Thoracic aorta (tissue), 2 donors: ENCODE measurements around the gene ZBTB5. TPM values are rescaled to one million over a fixed set of nuclear protein-coding genes. Genes with fewer than 3 reads are reported as not detected.

Source experiments
- ATAC-seq: fragments of 150-250 bp; one replicate; pipeline ENCODE4 v1.8.0; 2017; ENCODE audit warnings: low read depth; ENCODE audit not compliant: insufficient number of reproducible peaks, low FRiP score
- DNase-seq: peaks from one replicate; pipeline ENCODE4 v3.0.0-alpha.2; 2020; ENCODE audit warnings: low spot score
- H3K27ac ChIP-seq, 2 donors: fragments of 200-600 bp; sonication (generic); 1 replicate in 1 of 2; 2 replicates in 1 of 2; pipeline ENCODE4 v1.5.1; 2016; ENCODE audit warnings: mild to moderate bottlenecking in 2 of 2, moderate library complexity in 2 of 2
- H3K27me3 ChIP-seq: fragments of 200-600 bp; sonication (generic); replicated peaks from 2 replicates; pipeline ENCODE4 v1.6.0; 2016; ENCODE audit warnings: mild to moderate bottlenecking; ENCODE audit not compliant: insufficient read depth
- H3K36me3 ChIP-seq: fragments of 200-600 bp; sonication (generic); one replicate; pipeline ENCODE4 v1.5.1; 2016
- H3K4me1 ChIP-seq, 2 donors: fragments of 200-600 bp; sonication (generic); 1 replicate in 1 of 2; 2 replicates in 1 of 2; pipeline versions ENCODE4 v1.5.1 to v1.6.0; 2016; ENCODE audit warnings: low read depth in 2 of 2, mild to moderate bottlenecking in 1 of 2; ENCODE audit not compliant: control insufficient read depth in 1 of 2
- H3K4me3 ChIP-seq: fragments of 200-600 bp; sonication (generic); 2 replicates; pipeline ENCODE4 v1.5.1; 2016; ENCODE audit warnings: mild to moderate bottlenecking
- H3K9me3 ChIP-seq: fragments of 200-600 bp; sonication (generic); 2 replicates; pipeline ENCODE4 v1.5.1; 2016
- CTCF ChIP-seq: fragments of 200-600 bp; sonication (generic); IDR thresholded peaks from one replicate; pipeline ENCODE4 v1.5.1; 2019; ENCODE audit warnings: antibody characterized with exemption
- total RNA-seq, 2 donors: library from RNA; depleted of rRNA; stranded (reverse); fragments of >200 nt; gene quantifications; one replicate each; pipeline versions ENCODE4 v1.1.0 to v1.2.3, GENCODE V29; 2016

The ZBTB5 gene
- total RNA-seq, 2 donors from 2014 or later = 8.3 to 15.0 TPM

GRCh38 chr9:37464006-37464405, 1.2 kb downstream of the ZBTB5 start:
- Histone ChIP-seq H3K27me3 (no peaks in the 10 kb centered on the region), H3K4me1 (peaks cover 17 to 49% of the 10 kb centered on the region in 2 donors), H3K27ac (peak overlapping the region; percentile 98 to 100), H3K9me3 (no peaks in the 10 kb centered on the region), H3K4me3 (peak overlapping the region; percentile 97), H3K36me3 (no peaks in the 10 kb centered on the region)
- no peak for DNase-seq
- ATAC-seq = no peak
- no peak for TF ChIP-seq CTCF

GRCh38 chr9:37456817-37457216, 8.4 kb downstream of the ZBTB5 start:
- Histone ChIP-seq H3K9me3 (no peaks in the 10 kb centered on the region), H3K36me3 (peaks cover 3% of the 10 kb centered on the region), H3K27me3 (no peaks in the 10 kb centered on the region), H3K27ac (no peak overlapping the region), H3K4me1 (peaks cover under 1 to 39% of the 10 kb centered on the region in 2 donors), H3K4me3 (no peak overlapping the region)
- no peak for DNase-seq
- no peak for ATAC-seq
- no peak for TF ChIP-seq CTCF

GRCh38 chr9:37455884-37456647, 9.2 kb downstream of the ZBTB5 start:
- no peak for TF ChIP-seq CTCF
- ATAC-seq (no peak), DNase-seq (no peak)
- Histone ChIP-seq H3K4me1 (peaks cover 0 to 33% of the 10 kb centered on the region in 2 donors), H3K9me3 (no peaks in the 10 kb centered on the region), H3K27ac (no peak overlapping the region), H3K27me3 (no peaks in the 10 kb centered on the region), H3K36me3 (peaks cover 3% of the 10 kb centered on the region), H3K4me3 (no peak overlapping the region)

GRCh38 chr9:37454238-37454637, 11.0 kb downstream of the ZBTB5 start:
- no peak overlapping the region for H3K27ac ChIP-seq
- no peak overlapping the region for H3K4me3 ChIP-seq
- TF ChIP-seq CTCF = no peak
- no peaks in the 10 kb centered on the region for H3K27me3 ChIP-seq
- DNase-seq = no peak
- peaks cover 0 to 24% of the 10 kb centered on the region in 2 donors for H3K4me1 ChIP-seq
- H3K9me3 ChIP-seq = no peaks in the 10 kb centered on the region
- no peak for ATAC-seq
- H3K36me3 ChIP-seq = peaks cover 3% of the 10 kb centered on the region

GRCh38 chr9:37453827-37454226, 11.4 kb downstream of the ZBTB5 start:
- peaks cover 0 to 20% of the 10 kb centered on the region in 2 donors for H3K4me1 ChIP-seq
- no peak overlapping the region for H3K27ac ChIP-seq
- H3K9me3 ChIP-seq = no peaks in the 10 kb centered on the region
- no peak overlapping the region for H3K4me3 ChIP-seq
- H3K27me3 ChIP-seq = no peaks in the 10 kb centered on the region
- H3K36me3 ChIP-seq = peaks cover 3% of the 10 kb centered on the region
- ATAC-seq = no peak
- TF ChIP-seq CTCF = no peak
- no peak for DNase-seq
